CD4-positive, CD25-positive, alpha-beta regulatory T cell (primary cell): ENCODE results near the gene RASGRP3. TPM values are rescaled to one million over a fixed set of nuclear protein-coding genes. Genes with fewer than 3 reads are reported as not detected.
"Not testable (repeated sequence)": the region's sequence is repeated elsewhere in the genome, so short reads cannot be mapped to it uniquely, and the experiment has no call there.

Source experiments
- ATAC-seq, 2 donors: fragments of 150-1000 bp; cut with Tn5 transposase; one replicate each; pipeline ENCODE4 v1.10.0; 2021; ENCODE audit warnings: low read depth in 2 of 2, moderate number of reproducible peaks in 2 of 2, moderate library complexity in 1 of 2
- DNase-seq, 3 donors: peaks; one replicate each; pipeline versions ENCODE4 v3.0.0 to v3.0.0-alpha.2; 2012 to 2022; ENCODE audit warnings: mixed read lengths in 1 of 3
- H3K27ac ChIP-seq: one replicate; pipeline ENCODE4 v1.7.0; 2013; ENCODE audit warnings: mild to moderate bottlenecking, low read length; ENCODE audit not compliant: insufficient read depth, poor library complexity, severe bottlenecking
- H3K27me3 ChIP-seq: one replicate; pipeline ENCODE4 v1.7.0; 2013; ENCODE audit warnings: low read length; ENCODE audit not compliant: control insufficient read depth, insufficient read depth
- H3K36me3 ChIP-seq: one replicate; pipeline ENCODE4 v1.7.0; 2013; ENCODE audit warnings: mild to moderate bottlenecking, low read length, moderate library complexity; ENCODE audit not compliant: control insufficient read depth, insufficient read depth
- H3K4me1 ChIP-seq: 2 replicates; pipeline ENCODE4 v1.7.0; 2013; ENCODE audit warnings: mild to moderate bottlenecking, low read length; ENCODE audit not compliant: insufficient read depth, control insufficient read depth, poor library complexity, severe bottlenecking
- H3K4me3 ChIP-seq: one replicate; pipeline ENCODE4 v1.7.0; 2013; ENCODE audit warnings: low read depth, mild to moderate bottlenecking, low read length, moderate library complexity
- H3K9me3 ChIP-seq, 2 experiments: 1 replicate in 1 of 2; 2 replicates in 1 of 2; pipeline ENCODE4 v1.7.0; 2013; ENCODE audit warnings: low read length in 2 of 2, mild to moderate bottlenecking in 1 of 2, moderate library complexity in 1 of 2; ENCODE audit not compliant: control insufficient read depth in 2 of 2
- H3K27ac Mint-ChIP-seq, 3 donors: one replicate each; pipeline ENCODE4 v1.8.0; 2020 to 2022; ENCODE audit warnings: mild to moderate bottlenecking in 3 of 3, mixed read lengths in 3 of 3, moderate library complexity in 2 of 3
- H3K27me3 Mint-ChIP-seq: one replicate; pipeline ENCODE4 v1.8.0; 2022; ENCODE audit warnings: mild to moderate bottlenecking, mixed read lengths
- H3K36me3 Mint-ChIP-seq: one replicate; pipeline ENCODE4 v1.8.0; 2020; ENCODE audit warnings: mixed read lengths
- H3K4me1 Mint-ChIP-seq, 4 donors: one replicate each; pipeline ENCODE4 v1.8.0; 2020 to 2022; ENCODE audit warnings: mixed read lengths in 4 of 4, mild to moderate bottlenecking in 1 of 4
- H3K4me3 Mint-ChIP-seq, 4 donors: one replicate each; pipeline ENCODE4 v1.8.0; 2020 to 2022; ENCODE audit warnings: mild to moderate bottlenecking in 4 of 4, mixed read lengths in 4 of 4, moderate library complexity in 3 of 4
- H3K9me3 Mint-ChIP-seq, 7 donors: one replicate each; pipeline ENCODE4 v1.8.0; 2020 to 2022; ENCODE audit warnings: mixed read lengths in 7 of 7, mild to moderate bottlenecking in 3 of 7, moderate library complexity in 2 of 7
- polyA plus RNA-seq, 4 donors: library from polyadenylated mRNA; unstranded; fragments of 300-500 nt; fragmentation: Illumina TruSeq; gene quantifications; one replicate each; pipeline ENCODE4 v1.2.3, GENCODE V29; 2021
- total RNA-seq: library from RNA; stranded (reverse); gene quantifications from one replicate; pipeline ENCODE4 v1.2.3, GENCODE V29; 2022

The RASGRP3 gene
- total and polyA plus RNA-seq, 5 donors from 2014 or later, result 2.8 to 9.1 (median 4.8) TPM

GRCh38 chr2:33436083-33436482 is 40.4 kb upstream of the RASGRP3 start:
- no peak overlapping the region for H3K27ac Mint-ChIP-seq
- Histone ChIP-seq H3K9me3 (no peaks in the 10 kb centered on the region), H3K4me1 (no peaks in the 10 kb centered on the region), H3K4me3 (no peak overlapping the region), H3K36me3 (no peaks in the 10 kb centered on the region), H3K27me3 (peaks cover 17% of the 10 kb centered on the region), H3K27ac (no peak overlapping the region)
- H3K4me3 Mint-ChIP-seq, result no peak overlapping the region
- ATAC-seq (no peak), DNase-seq (no peak)
- H3K36me3 Mint-ChIP-seq, result no peaks in the 10 kb centered on the region
- peaks cover 0 to 2% (median 0%) of the 10 kb centered on the region in 7 donors for H3K9me3 Mint-ChIP-seq
- H3K27me3 Mint-ChIP-seq, result peaks cover 28% of the 10 kb centered on the region
- no peaks in the 10 kb centered on the region for H3K4me1 Mint-ChIP-seq

- no peak overlapping the region for H3K4me3 ChIP-seq
- no peaks in the 10 kb centered on the region for H3K4me1 ChIP-seq
- Mint-ChIP-seq H3K4me1 (no peaks in the 10 kb centered on the region), H3K27ac (no peak overlapping the region), H3K36me3 (no peaks in the 10 kb centered on the region), H3K9me3 (peaks cover 0 to 2% (median 0%) of the 10 kb centered on the region in 7 donors), H3K4me3 (no peak overlapping the region), H3K27me3 (peaks cover 33% of the 10 kb centered on the region)
- ATAC-seq, result no peak
- DNase-seq, result no peak
- no peak overlapping the region for H3K27ac ChIP-seq
- no peaks in the 10 kb centered on the region for H3K9me3 ChIP-seq
- H3K27me3 ChIP-seq, result peaks cover 17% of the 10 kb centered on the region
- H3K36me3 ChIP-seq, result no peaks in the 10 kb centered on the region
These were observed 39.2 kb upstream of the RASGRP3 start for GRCh38 chr2:33437297-33437696.

GRCh38 chr2:33437815-33438214 is 38.6 kb upstream of the RASGRP3 start:
- no peak overlapping the region for H3K27ac ChIP-seq
- H3K27me3 ChIP-seq, result peaks cover 17% of the 10 kb centered on the region
- Mint-ChIP-seq H3K27ac (no peak overlapping the region), H3K4me3 (no peak overlapping the region), H3K36me3 (no peaks in the 10 kb centered on the region), H3K27me3 (peaks cover 38% of the 10 kb centered on the region), H3K4me1 (no peaks in the 10 kb centered on the region), H3K9me3 (peaks cover 0 to 2% (median 0%) of the 10 kb centered on the region in 7 donors)
- no peak overlapping the region for H3K4me3 ChIP-seq
- no peaks in the 10 kb centered on the region for H3K4me1 ChIP-seq
- no peak for DNase-seq
- no peak for ATAC-seq
- no peaks in the 10 kb centered on the region for H3K36me3 ChIP-seq
- no peaks in the 10 kb centered on the region for H3K9me3 ChIP-seq

- Histone ChIP-seq H3K27ac (no peak overlapping the region), H3K9me3 (no peaks in the 10 kb centered on the region), H3K4me3 (no peak overlapping the region), H3K36me3 (no peaks in the 10 kb centered on the region), H3K4me1 (no peaks in the 10 kb centered on the region), H3K27me3 (peaks cover 13% of the 10 kb centered on the region)
- ATAC-seq, result no peak
- Mint-ChIP-seq H3K27ac (no peak overlapping the region), H3K36me3 (no peaks in the 10 kb centered on the region), H3K27me3 (peaks cover 42% of the 10 kb centered on the region), H3K4me1 (no peaks in the 10 kb centered on the region), H3K4me3 (no peak overlapping the region), H3K9me3 (peaks cover 0 to 2% (median 0%) of the 10 kb centered on the region in 7 donors)
- peak in 1 of 3 donors; percentile 29 for DNase-seq
These were observed 35.1 kb upstream of the RASGRP3 start for GRCh38 chr2:33441235-33441810.

GRCh38 chr2:33442052-33442451 is 34.4 kb upstream of the RASGRP3 start:
- not testable (repeated sequence) for H3K36me3 ChIP-seq, H3K36me3 Mint-ChIP-seq, H3K4me3 ChIP-seq, H3K27ac Mint-ChIP-seq, H3K4me3 Mint-ChIP-seq, H3K9me3 ChIP-seq, H3K27ac ChIP-seq, DNase-seq, ATAC-seq, H3K4me1 ChIP-seq, H3K9me3 Mint-ChIP-seq, H3K4me1 Mint-ChIP-seq
- peaks cover 40% of the 10 kb centered on the region for H3K27me3 Mint-ChIP-seq
- H3K27me3 ChIP-seq, result peaks cover 13% of the 10 kb centered on the region

- H3K9me3 ChIP-seq, result no peaks in the 10 kb centered on the region
- H3K27ac Mint-ChIP-seq, result no peak overlapping the region
- H3K36me3 ChIP-seq, result no peaks in the 10 kb centered on the region
These were observed 33.8 kb upstream of the RASGRP3 start for GRCh38 chr2:33442528-33443079.

GRCh38 chr2:33443274-33443829 is 33.1 kb upstream of the RASGRP3 start:
- Mint-ChIP-seq H3K36me3 (no peaks in the 10 kb centered on the region), H3K4me3 (no peak overlapping the region), H3K9me3 (peaks cover 0 to 2% (median 0%) of the 10 kb centered on the region in 7 donors), H3K4me1 (no peaks in the 10 kb centered on the region), H3K27ac (no peak overlapping the region), H3K27me3 (peaks cover 40% of the 10 kb centered on the region)
- ATAC-seq (no peak), DNase-seq (no peak)
- Histone ChIP-seq H3K4me1 (no peaks in the 10 kb centered on the region), H3K9me3 (no peaks in the 10 kb centered on the region), H3K27me3 (peaks cover 8% of the 10 kb centered on the region), H3K27ac (no peak overlapping the region), H3K36me3 (no peaks in the 10 kb centered on the region), H3K4me3 (no peak overlapping the region)

More at GRCh38 chr2:33442528-33443079, 33.8 kb upstream of the RASGRP3 start:
- Mint-ChIP-seq H3K27me3 (peaks cover 40% of the 10 kb centered on the region), H3K4me1 (no peaks in the 10 kb centered on the region), H3K4me3 (no peak overlapping the region), H3K36me3 (no peaks in the 10 kb centered on the region), H3K9me3 (peaks cover 0 to 2% (median 0%) of the 10 kb centered on the region in 7 donors)
- H3K27me3 ChIP-seq, result peaks cover 8% of the 10 kb centered on the region
- no peak overlapping the region for H3K27ac ChIP-seq
- no peaks in the 10 kb centered on the region for H3K4me1 ChIP-seq
- DNase-seq (no peak), ATAC-seq (no peak)
- no peak overlapping the region for H3K4me3 ChIP-seq

- DNase-seq, result no peak
- Mint-ChIP-seq H3K27me3 (peaks cover 34% of the 10 kb centered on the region), H3K4me1 (no peaks in the 10 kb centered on the region), H3K4me3 (no peak overlapping the region), H3K36me3 (no peaks in the 10 kb centered on the region), H3K9me3 (peaks cover 0 to under 1% (median 0%) of the 10 kb centered on the region in 7 donors), H3K27ac (no peak overlapping the region)
- H3K27ac ChIP-seq, result no peak overlapping the region
- H3K4me3 ChIP-seq, result no peak overlapping the region
- H3K36me3 ChIP-seq, result no peaks in the 10 kb centered on the region
- no peaks in the 10 kb centered on the region for H3K9me3 ChIP-seq
- peaks cover 3% of the 10 kb centered on the region for H3K27me3 ChIP-seq
- H3K4me1 ChIP-seq, result no peaks in the 10 kb centered on the region
- ATAC-seq, result no peak
These were observed 31.5 kb upstream of the RASGRP3 start for GRCh38 chr2:33444967-33445366.
